WTC11 (cell line): ENCODE measurements around the gene STRN3. TPM values are rescaled to one million over a fixed set of nuclear protein-coding genes. Genes with fewer than 3 reads are reported as not detected.

Source experiments
- ATAC-seq: fragments of 200-7000 bp; cut with Tn5 transposase; 2 replicates; pipeline ENCODE4 v1.10.0; 2021; ENCODE audit warnings: mild to moderate bottlenecking, moderate library complexity
- CTCF ChIA-PET: fragments of 300-600 bp; sonication (Branson Sonifier 250); formaldehyde crosslinking; loops from one replicate; lab custom pipeline; 2021; ENCODE audit warnings: antibody characterized with exemption; lab: Charles Lee
- POLR2A ChIA-PET: fragments of 350-600 bp; sonication (Branson Sonifier 250); formaldehyde crosslinking; loops from one replicate; lab custom pipeline; 2021; ENCODE audit warnings: antibody characterized with exemption; lab: Charles Lee
- DNase-seq: peaks from one replicate; pipeline ENCODE4 v3.0.0; 2021; ENCODE audit warnings: low spot score
- H3K27ac Mint-ChIP-seq: 2 replicates; pipeline ENCODE4 v1.8.0; 2021; ENCODE audit warnings: mixed read lengths
- H3K27me3 Mint-ChIP-seq: 2 replicates; pipeline ENCODE4 v1.8.0; 2021; ENCODE audit warnings: low read depth, mild to moderate bottlenecking, moderate library complexity, mixed read lengths
- H3K36me3 Mint-ChIP-seq: 2 replicates; pipeline ENCODE4 v1.8.0; 2021; ENCODE audit warnings: mixed read lengths
- H3K4me1 Mint-ChIP-seq: 2 replicates; pipeline ENCODE4 v1.8.0; 2022; ENCODE audit warnings: mixed read lengths
- H3K4me3 Mint-ChIP-seq: 2 replicates; pipeline ENCODE4 v1.8.0; 2021; ENCODE audit warnings: mild to moderate bottlenecking, moderate library complexity, mixed read lengths
- H3K9me3 Mint-ChIP-seq: 2 replicates; pipeline ENCODE4 v1.8.0; 2021; ENCODE audit warnings: mixed read lengths
- EMX1 ChIP-seq: fragments of 250-450 bp; sonication (Bioruptor Pico); IDR thresholded peaks from 2 replicates; pipeline ENCODE4 v1.8.0; 2021; ENCODE audit warnings: mild to moderate bottlenecking
- ESRRA ChIP-seq: sonication (generic); formaldehyde crosslinking; IDR thresholded peaks from 2 replicates; pipeline ENCODE4 v1.8.1; 2022; ENCODE audit warnings: mild to moderate bottlenecking, missing genetic modification reagents, borderline replicate concordance
- GABPB1 ChIP-seq: sonication (generic); formaldehyde crosslinking; IDR thresholded peaks from 2 replicates; pipeline ENCODE4 v1.8.1; 2023; ENCODE audit warnings: mild to moderate bottlenecking, missing genetic modification reagents
- MYBL2 ChIP-seq: sonication (generic); formaldehyde crosslinking; IDR thresholded peaks from 2 replicates; pipeline ENCODE4 v1.8.1; 2023; ENCODE audit warnings: mild to moderate bottlenecking, moderate library complexity, missing genetic modification reagents
- NR1H2 ChIP-seq: sonication (generic); formaldehyde crosslinking; IDR thresholded peaks from 2 replicates; pipeline ENCODE4 v1.9.0; 2021; ENCODE audit warnings: mild to moderate bottlenecking, moderate library complexity, missing genetic modification reagents
- PRRX2 ChIP-seq: fragments of 250-450 bp; sonication (Bioruptor Pico); IDR thresholded peaks from 2 replicates; pipeline ENCODE4 v1.8.0; 2021; ENCODE audit warnings: mild to moderate bottlenecking
- RELA ChIP-seq: sonication (generic); formaldehyde crosslinking; IDR thresholded peaks from 2 replicates; pipeline ENCODE4 v1.8.1; 2022; ENCODE audit warnings: missing genetic modification reagents, mild to moderate bottlenecking, borderline replicate concordance
- SMAD4 ChIP-seq: sonication (generic); formaldehyde crosslinking; IDR thresholded peaks from 2 replicates; pipeline ENCODE4 v1.8.0; 2022; ENCODE audit warnings: mild to moderate bottlenecking, missing genetic modification reagents
- ZNF121 ChIP-seq: sonication (generic); formaldehyde crosslinking; IDR thresholded peaks from 2 replicates; pipeline ENCODE4 v1.8.0; 2023; ENCODE audit warnings: missing genetic modification reagents
- ZNF396 ChIP-seq: fragments of 250-450 bp; sonication (Bioruptor Pico); IDR thresholded peaks from 2 replicates; pipeline ENCODE4 v1.8.0; 2021; ENCODE audit warnings: mild to moderate bottlenecking, moderate library complexity, borderline replicate concordance
- total RNA-seq: library from RNA; stranded (reverse); gene quantifications from 3 replicates; pipeline ENCODE4 v1.2.3, GENCODE V29; 2021
- TF ChIP-seq, protein P1 (sequence below): sonication (generic); formaldehyde crosslinking; IDR thresholded peaks from 2 replicates; pipeline ENCODE4 v1.8.1; 2022; ENCODE audit warnings: mild to moderate bottlenecking, missing genetic modification reagents, moderate library complexity, borderline replicate concordance
- TF ChIP-seq, protein P2 (sequence below): sonication (generic); formaldehyde crosslinking; IDR thresholded peaks from 2 replicates; pipeline ENCODE4 v1.8.1; 2023; ENCODE audit warnings: mild to moderate bottlenecking, missing genetic modification reagents, moderate library complexity
- TF ChIP-seq, protein P3 (sequence below): fragments of 250-450 bp; sonication (Bioruptor Pico); IDR thresholded peaks from 2 replicates; pipeline ENCODE4 v1.9.0; 2021; ENCODE audit warnings: mild to moderate bottlenecking
- TF ChIP-seq, protein P4 (sequence below): sonication (generic); formaldehyde crosslinking; IDR thresholded peaks from 2 replicates; pipeline ENCODE4 v1.8.0; 2022; ENCODE audit warnings: mild to moderate bottlenecking, missing genetic modification reagents
- TF ChIP-seq, protein P5 (sequence below): sonication (generic); formaldehyde crosslinking; IDR thresholded peaks from 2 replicates; pipeline ENCODE4 v1.8.1; 2023; ENCODE audit warnings: mild to moderate bottlenecking, missing genetic modification reagents, borderline replicate concordance
- TF ChIP-seq, protein P6 (sequence below): sonication (generic); formaldehyde crosslinking; IDR thresholded peaks from 2 replicates; pipeline ENCODE4 v1.8.0; 2022; ENCODE audit warnings: mild to moderate bottlenecking, missing genetic modification reagents

STRN3 gene
- total RNA-seq, 1 experiment from 2014 or later = 37.1 TPM

DNA sequence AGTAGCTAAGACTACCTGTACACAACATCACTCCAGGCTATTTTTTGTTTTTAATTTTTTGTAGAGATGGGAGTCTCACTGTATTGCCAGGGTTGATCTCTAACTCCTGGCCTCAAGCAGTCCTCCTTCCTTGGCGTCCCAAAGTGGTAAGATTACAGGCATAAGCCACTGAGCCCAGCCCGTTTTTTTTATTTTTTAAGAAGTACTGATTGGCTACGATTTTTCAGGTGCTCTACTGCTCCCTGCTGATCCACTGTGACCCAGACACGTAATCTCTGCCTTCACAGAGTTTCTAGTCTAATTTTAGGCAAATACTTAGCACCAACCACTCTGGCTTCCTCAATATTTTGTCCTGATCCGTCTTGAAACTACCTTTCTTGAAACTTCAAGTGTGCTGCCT is 4.3 kb upstream of the STRN3 start (continued):
- TF ChIP-seq, protein P1, sequence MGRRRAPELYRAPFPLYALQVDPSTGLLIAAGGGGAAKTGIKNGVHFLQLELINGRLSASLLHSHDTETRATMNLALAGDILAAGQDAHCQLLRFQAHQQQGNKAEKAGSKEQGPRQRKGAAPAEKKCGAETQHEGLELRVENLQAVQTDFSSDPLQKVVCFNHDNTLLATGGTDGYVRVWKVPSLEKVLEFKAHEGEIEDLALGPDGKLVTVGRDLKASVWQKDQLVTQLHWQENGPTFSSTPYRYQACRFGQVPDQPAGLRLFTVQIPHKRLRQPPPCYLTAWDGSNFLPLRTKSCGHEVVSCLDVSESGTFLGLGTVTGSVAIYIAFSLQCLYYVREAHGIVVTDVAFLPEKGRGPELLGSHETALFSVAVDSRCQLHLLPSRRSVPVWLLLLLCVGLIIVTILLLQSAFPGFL (CRISPR knock-in tag) = no peak
- TF ChIP-seq PRRX2 (CRISPR knock-in tag) (no peak), ESRRA (CRISPR knock-in tag) (no peak), RELA (no peak), SMAD4 (CRISPR knock-in tag) (no peak), EMX1 (CRISPR knock-in tag) (no peak), MYBL2 (CRISPR knock-in tag) (no peak), ZNF121 (CRISPR knock-in tag) (no peak), ZNF396 (CRISPR knock-in tag) (no peak)
- TF ChIP-seq, protein P2, sequence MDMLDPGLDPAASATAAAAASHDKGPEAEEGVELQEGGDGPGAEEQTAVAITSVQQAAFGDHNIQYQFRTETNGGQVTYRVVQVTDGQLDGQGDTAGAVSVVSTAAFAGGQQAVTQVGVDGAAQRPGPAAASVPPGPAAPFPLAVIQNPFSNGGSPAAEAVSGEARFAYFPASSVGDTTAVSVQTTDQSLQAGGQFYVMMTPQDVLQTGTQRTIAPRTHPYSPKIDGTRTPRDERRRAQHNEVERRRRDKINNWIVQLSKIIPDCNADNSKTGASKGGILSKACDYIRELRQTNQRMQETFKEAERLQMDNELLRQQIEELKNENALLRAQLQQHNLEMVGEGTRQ (CRISPR knock-in tag) = no peak
- TF ChIP-seq, protein P3, sequence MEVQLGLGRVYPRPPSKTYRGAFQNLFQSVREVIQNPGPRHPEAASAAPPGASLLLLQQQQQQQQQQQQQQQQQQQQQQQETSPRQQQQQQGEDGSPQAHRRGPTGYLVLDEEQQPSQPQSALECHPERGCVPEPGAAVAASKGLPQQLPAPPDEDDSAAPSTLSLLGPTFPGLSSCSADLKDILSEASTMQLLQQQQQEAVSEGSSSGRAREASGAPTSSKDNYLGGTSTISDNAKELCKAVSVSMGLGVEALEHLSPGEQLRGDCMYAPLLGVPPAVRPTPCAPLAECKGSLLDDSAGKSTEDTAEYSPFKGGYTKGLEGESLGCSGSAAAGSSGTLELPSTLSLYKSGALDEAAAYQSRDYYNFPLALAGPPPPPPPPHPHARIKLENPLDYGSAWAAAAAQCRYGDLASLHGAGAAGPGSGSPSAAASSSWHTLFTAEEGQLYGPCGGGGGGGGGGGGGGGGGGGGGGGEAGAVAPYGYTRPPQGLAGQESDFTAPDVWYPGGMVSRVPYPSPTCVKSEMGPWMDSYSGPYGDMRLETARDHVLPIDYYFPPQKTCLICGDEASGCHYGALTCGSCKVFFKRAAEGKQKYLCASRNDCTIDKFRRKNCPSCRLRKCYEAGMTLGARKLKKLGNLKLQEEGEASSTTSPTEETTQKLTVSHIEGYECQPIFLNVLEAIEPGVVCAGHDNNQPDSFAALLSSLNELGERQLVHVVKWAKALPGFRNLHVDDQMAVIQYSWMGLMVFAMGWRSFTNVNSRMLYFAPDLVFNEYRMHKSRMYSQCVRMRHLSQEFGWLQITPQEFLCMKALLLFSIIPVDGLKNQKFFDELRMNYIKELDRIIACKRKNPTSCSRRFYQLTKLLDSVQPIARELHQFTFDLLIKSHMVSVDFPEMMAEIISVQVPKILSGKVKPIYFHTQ (CRISPR knock-in tag) = no peak
- TF ChIP-seq, protein P4, sequence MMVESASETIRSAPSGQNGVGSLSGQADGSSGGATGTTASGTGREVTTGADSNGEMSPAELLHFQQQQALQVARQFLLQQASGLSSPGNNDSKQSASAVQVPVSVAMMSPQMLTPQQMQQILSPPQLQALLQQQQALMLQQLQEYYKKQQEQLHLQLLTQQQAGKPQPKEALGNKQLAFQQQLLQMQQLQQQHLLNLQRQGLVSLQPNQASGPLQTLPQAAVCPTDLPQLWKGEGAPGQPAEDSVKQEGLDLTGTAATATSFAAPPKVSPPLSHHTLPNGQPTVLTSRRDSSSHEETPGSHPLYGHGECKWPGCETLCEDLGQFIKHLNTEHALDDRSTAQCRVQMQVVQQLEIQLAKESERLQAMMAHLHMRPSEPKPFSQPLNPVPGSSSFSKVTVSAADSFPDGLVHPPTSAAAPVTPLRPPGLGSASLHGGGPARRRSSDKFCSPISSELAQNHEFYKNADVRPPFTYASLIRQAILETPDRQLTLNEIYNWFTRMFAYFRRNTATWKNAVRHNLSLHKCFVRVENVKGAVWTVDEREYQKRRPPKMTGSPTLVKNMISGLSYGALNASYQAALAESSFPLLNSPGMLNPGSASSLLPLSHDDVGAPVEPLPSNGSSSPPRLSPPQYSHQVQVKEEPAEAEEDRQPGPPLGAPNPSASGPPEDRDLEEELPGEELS = no peak

DNA sequence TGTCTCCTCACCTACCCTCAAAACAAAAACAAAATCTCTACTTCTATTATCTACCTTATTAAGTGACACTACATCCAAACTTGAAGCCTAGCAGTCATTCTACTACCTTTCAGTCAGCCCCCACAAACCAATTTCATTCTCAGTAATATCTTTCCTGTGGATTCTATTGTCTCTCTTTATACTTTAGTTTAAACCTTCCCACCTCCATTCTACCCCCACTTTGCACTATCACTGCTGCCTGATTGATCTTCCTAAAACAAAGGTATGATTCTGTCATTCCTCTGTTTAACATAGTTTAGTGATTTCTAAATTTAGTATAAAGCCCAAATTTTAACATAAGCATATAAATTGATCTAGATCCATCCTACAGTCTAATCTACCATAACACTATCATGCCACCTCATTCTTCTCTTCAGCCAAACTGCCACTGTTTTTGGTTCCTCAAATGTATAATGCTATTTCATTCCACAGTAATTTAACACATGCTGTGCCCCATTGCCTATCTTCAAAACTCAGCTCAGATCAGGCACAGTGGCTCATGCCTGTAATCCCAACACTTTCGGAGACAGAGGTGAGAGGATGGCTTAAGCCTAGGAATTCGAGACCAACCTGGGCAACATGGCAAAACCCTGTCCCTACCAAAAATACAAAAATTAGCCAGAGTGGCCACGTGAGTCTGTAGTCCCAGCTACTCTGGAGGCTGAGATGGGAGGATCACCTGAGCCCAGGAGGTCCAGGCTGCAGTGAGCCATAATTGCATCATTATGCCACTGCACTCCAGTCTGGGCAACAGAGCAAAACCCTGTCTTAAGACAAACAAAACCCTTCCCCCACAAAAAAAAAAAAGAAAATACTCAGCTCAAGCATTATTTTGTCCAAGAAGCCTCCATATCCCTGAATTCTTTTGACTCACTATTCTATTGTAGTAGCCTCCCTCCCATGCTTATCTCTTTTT is 3.1 kb upstream of the STRN3 start:
- CTCF ChIA-PET = interaction anchor here (0.6 kb wide), 1 partner anchor 48 kb away, joined by 3 read pairs; no protein-coding TSS in a partner anchor
- no peak overlapping the region for H3K4me3 Mint-ChIP-seq
- POLR2A ChIA-PET = no interaction called here

More for the DNA sequence above, 3.1 kb upstream of the STRN3 start:
- ATAC-seq (no peak), DNase-seq (no peak)
- peak overlapping the region; percentile 36; the same call in 1 of the 2 replicates for H3K27ac Mint-ChIP-seq
- H3K4me1 Mint-ChIP-seq = peaks cover 27% of the 10 kb centered on the region
- no peaks in the 10 kb centered on the region for H3K9me3 Mint-ChIP-seq
- no peaks in the 10 kb centered on the region for H3K27me3 Mint-ChIP-seq
- TF ChIP-seq GABPB1 (CRISPR knock-in tag) = peak; percentile 76
- TF ChIP-seq, protein P5, sequence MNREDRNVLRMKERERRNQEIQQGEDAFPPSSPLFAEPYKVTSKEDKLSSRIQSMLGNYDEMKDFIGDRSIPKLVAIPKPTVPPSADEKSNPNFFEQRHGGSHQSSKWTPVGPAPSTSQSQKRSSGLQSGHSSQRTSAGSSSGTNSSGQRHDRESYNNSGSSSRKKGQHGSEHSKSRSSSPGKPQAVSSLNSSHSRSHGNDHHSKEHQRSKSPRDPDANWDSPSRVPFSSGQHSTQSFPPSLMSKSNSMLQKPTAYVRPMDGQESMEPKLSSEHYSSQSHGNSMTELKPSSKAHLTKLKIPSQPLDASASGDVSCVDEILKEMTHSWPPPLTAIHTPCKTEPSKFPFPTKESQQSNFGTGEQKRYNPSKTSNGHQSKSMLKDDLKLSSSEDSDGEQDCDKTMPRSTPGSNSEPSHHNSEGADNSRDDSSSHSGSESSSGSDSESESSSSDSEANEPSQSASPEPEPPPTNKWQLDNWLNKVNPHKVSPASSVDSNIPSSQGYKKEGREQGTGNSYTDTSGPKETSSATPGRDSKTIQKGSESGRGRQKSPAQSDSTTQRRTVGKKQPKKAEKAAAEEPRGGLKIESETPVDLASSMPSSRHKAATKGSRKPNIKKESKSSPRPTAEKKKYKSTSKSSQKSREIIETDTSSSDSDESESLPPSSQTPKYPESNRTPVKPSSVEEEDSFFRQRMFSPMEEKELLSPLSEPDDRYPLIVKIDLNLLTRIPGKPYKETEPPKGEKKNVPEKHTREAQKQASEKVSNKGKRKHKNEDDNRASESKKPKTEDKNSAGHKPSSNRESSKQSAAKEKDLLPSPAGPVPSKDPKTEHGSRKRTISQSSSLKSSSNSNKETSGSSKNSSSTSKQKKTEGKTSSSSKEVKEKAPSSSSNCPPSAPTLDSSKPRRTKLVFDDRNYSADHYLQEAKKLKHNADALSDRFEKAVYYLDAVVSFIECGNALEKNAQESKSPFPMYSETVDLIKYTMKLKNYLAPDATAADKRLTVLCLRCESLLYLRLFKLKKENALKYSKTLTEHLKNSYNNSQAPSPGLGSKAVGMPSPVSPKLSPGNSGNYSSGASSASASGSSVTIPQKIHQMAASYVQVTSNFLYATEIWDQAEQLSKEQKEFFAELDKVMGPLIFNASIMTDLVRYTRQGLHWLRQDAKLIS (CRISPR knock-in tag) = no peak
- TF ChIP-seq, protein P6, sequence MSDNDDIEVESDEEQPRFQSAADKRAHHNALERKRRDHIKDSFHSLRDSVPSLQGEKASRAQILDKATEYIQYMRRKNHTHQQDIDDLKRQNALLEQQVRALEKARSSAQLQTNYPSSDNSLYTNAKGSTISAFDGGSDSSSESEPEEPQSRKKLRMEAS = no peak
- no peak for TF ChIP-seq NR1H2 (CRISPR knock-in tag)
- no peak for TF ChIP-seq SMAD4 (CRISPR knock-in tag)
- no peaks in the 10 kb centered on the region for H3K36me3 Mint-ChIP-seq
